Esophagus muscularis mucosa (tissue), 4 donors: ENCODE data around the gene ITGA7. TPM values are rescaled to one million over a fixed set of nuclear protein-coding genes. Genes with fewer than 3 reads are reported as not detected.
A peak's percentile ranks its signal among the peaks of the same experiment; 100 is the strongest.

Experiments used
- DNase-seq: peaks from one replicate; pipeline ENCODE4 v3.0.0-alpha.2; 2017; ENCODE audit errors: extremely low spot score
- H3K27ac ChIP-seq, 4 donors: fragments of 200-600 bp; sonication (generic); replicated peaks in 1 of 4; 1 replicate in 3 of 4; 2 replicates in 1 of 4; pipeline ENCODE4 v1.5.1; 2016 to 2019; ENCODE audit warnings: mild to moderate bottlenecking in 1 of 4
- H3K27me3 ChIP-seq, 4 donors: fragments of 200-600 bp; sonication (generic); one replicate each; pipeline versions ENCODE4 v1.5.1 to v1.6.0; 2016 to 2019
- H3K36me3 ChIP-seq, 4 donors: fragments of 200-600 bp; sonication (generic); one replicate each; pipeline ENCODE4 v1.5.1; 2016 to 2019
- H3K4me1 ChIP-seq, 4 donors: fragments of 200-600 bp; sonication (generic); one replicate each; pipeline ENCODE4 v1.5.1; 2016 to 2019
- H3K4me3 ChIP-seq, 4 donors: fragments of 200-600 bp; sonication (generic); 1 replicate in 2 of 4; 2 replicates in 2 of 4; pipeline ENCODE4 v1.5.1; 2016 to 2019; ENCODE audit warnings: mild to moderate bottlenecking in 4 of 4, moderate library complexity in 1 of 4
- H3K9me3 ChIP-seq, 4 donors: fragments of 200-600 bp; sonication (generic); 1 replicate in 3 of 4; 2 replicates in 1 of 4; pipeline ENCODE4 v1.5.1; 2016 to 2019
- EP300 ChIP-seq: sonication (generic); formaldehyde crosslinking; IDR thresholded peaks from one replicate; pipeline ENCODE4 v1.6.1; 2017; ENCODE audit warnings: antibody characterized with exemption
- POLR2A ChIP-seq: fragments of 450-650 bp; IDR thresholded peaks from one replicate; pipeline ENCODE4 v1.6.1; 2017; ENCODE audit warnings: antibody characterized with exemption, moderate library complexity, mild to moderate bottlenecking, low read depth
- POLR2AphosphoS5 ChIP-seq, 2 donors: sonication (generic); formaldehyde crosslinking; IDR thresholded peaks; one replicate each; pipeline ENCODE4 v1.6.1; 2017; ENCODE audit warnings: antibody characterized with exemption in 2 of 2
- WGBS: methylation state at CpG from one replicate; pipeline ENCODE4 v1.1.5; 2018; 5-methylcytosine and 5-hydroxymethylcytosine counted together
- intact Hi-C: fragments of 100-400 bp; cut with DNase I; formaldehyde crosslinking; loops from one replicate; pipeline ENCODE4 v1.15.1; 2023
- total RNA-seq, 4 donors: library from RNA; depleted of rRNA; stranded (reverse); fragments of >200 nt; gene quantifications; one replicate each; pipeline versions ENCODE4 v1.1.0 to v1.2.1, GENCODE V29; 2016
- TF ChIP-seq, protein P1 (sequence below), 3 experiments: fragments of 200-600 bp in 2 of 3; fragments of 450-650 bp in 1 of 3; sonication (generic) in 2 of 3; IDR thresholded peaks; one replicate each; pipeline ENCODE4 v1.5.1; 2017 to 2019; ENCODE audit warnings: antibody characterized with exemption in 3 of 3, mild to moderate bottlenecking in 2 of 3, moderate library complexity in 1 of 3

Gene ITGA7
- total RNA-seq, 4 donors from 2014 or later = 155 to 245 (median 218) TPM

GRCh38 chr12:55664826-55665225 lies 42.9 kb downstream of the ITGA7 start:
- no peak for DNase-seq
- Histone ChIP-seq H3K4me1 (peaks cover 0 to 4% (median 2%) of the 10 kb centered on the region in 4 donors), H3K27ac (no peak overlapping the region), H3K4me3 (no peak overlapping the region), H3K9me3 (no peaks in the 10 kb centered on the region), H3K36me3 (no peaks in the 10 kb centered on the region), H3K27me3 (no peaks in the 10 kb centered on the region)
- intact Hi-C loops = no loop called here
- WGBS = 84% methylated on average over 10 of the region's 10 CpGs
- TF ChIP-seq, protein P1, sequence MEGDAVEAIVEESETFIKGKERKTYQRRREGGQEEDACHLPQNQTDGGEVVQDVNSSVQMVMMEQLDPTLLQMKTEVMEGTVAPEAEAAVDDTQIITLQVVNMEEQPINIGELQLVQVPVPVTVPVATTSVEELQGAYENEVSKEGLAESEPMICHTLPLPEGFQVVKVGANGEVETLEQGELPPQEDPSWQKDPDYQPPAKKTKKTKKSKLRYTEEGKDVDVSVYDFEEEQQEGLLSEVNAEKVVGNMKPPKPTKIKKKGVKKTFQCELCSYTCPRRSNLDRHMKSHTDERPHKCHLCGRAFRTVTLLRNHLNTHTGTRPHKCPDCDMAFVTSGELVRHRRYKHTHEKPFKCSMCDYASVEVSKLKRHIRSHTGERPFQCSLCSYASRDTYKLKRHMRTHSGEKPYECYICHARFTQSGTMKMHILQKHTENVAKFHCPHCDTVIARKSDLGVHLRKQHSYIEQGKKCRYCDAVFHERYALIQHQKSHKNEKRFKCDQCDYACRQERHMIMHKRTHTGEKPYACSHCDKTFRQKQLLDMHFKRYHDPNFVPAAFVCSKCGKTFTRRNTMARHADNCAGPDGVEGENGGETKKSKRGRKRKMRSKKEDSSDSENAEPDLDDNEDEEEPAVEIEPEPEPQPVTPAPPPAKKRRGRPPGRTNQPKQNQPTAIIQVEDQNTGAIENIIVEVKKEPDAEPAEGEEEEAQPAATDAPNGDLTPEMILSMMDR (IDR thresholded peaks at IDR 0.05) = no peak
- no peak for TF ChIP-seq POLR2AphosphoS5 (IDR thresholded peaks at IDR 0.05)
- no peak for TF ChIP-seq POLR2A
- TF ChIP-seq EP300 = no peak

DNA sequence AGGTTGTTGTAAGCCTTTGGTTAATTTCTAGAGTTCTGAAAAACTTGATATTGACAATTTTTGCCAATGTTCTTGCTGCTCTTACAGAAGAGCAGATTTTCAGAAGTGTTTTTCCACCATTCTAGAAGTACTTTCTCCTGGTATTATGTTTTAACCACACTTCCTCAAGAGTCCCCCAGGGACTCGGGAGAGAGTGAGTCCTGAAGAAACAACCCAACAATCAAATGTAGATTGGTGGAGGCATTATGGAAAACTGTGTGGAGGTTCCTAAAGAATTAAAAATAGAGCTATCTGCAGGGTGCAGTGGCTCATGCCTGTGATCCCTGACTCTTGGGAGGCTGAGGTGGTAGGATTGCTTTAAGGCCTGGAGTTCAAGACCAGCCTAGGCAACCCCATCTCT lies 44.3 kb downstream of the ITGA7 start:
- no peaks in the 10 kb centered on the region for H3K9me3 ChIP-seq
- H3K4me1 ChIP-seq = peaks cover 7 to 17% (median 13%) of the 10 kb centered on the region in 4 donors
- H3K4me3 ChIP-seq = no peak overlapping the region
- no peaks in the 10 kb centered on the region for H3K36me3 ChIP-seq
- WGBS = 63% methylated on average over 1 of the region's 1 CpG
- DNase-seq = no peak
- no peaks in the 10 kb centered on the region for H3K27me3 ChIP-seq
- H3K27ac ChIP-seq = no peak overlapping the region
- intact Hi-C loops = no loop called here
- TF ChIP-seq POLR2A (no peak), POLR2AphosphoS5 (IDR thresholded peaks at IDR 0.05) (no peak), EP300 (no peak)
- TF ChIP-seq, protein P1 (IDR thresholded peaks at IDR 0.05) = no peak

GRCh38 chr12:55659486-55660385 lies 48.0 kb downstream of the ITGA7 start:
- peaks cover 14 to 27% (median 19%) of the 10 kb centered on the region in 4 donors for H3K4me1 ChIP-seq
- H3K27ac ChIP-seq = peak overlapping the region; percentile 62 to 81 (median 75)
- TF ChIP-seq POLR2A = no peak
- peak; percentile 86 for TF ChIP-seq EP300
- peak; percentile 77 to 85 for TF ChIP-seq POLR2AphosphoS5 (IDR thresholded peaks at IDR 0.05)
- TF ChIP-seq, protein P1 (IDR thresholded peaks at IDR 0.05) = peak; percentile 13 to 41 (median 23)
- no peaks in the 10 kb centered on the region for H3K9me3 ChIP-seq
- no peaks in the 10 kb centered on the region for H3K36me3 ChIP-seq
- no peak overlapping the region for H3K4me3 ChIP-seq
- intact Hi-C loops = no loop called here
- H3K27me3 ChIP-seq = no peaks in the 10 kb centered on the region
- 51% methylated on average over 7 of the region's 9 CpGs for WGBS
- DNase-seq = no peak

- H3K4me3 ChIP-seq = no peak overlapping the region
- no peak for DNase-seq
- intact Hi-C loops = no loop called here
- peak overlapping the region; percentile 62 to 81 (median 75) for H3K27ac ChIP-seq
- 77% methylated on average over 3 of the region's 3 CpGs for WGBS
- H3K9me3 ChIP-seq = no peaks in the 10 kb centered on the region
- H3K27me3 ChIP-seq = no peaks in the 10 kb centered on the region
- H3K36me3 ChIP-seq = no peaks in the 10 kb centered on the region
- TF ChIP-seq POLR2A = no peak
- TF ChIP-seq, protein P1 (IDR thresholded peaks at IDR 0.05) = no peak
- no peak for TF ChIP-seq EP300
- no peak for TF ChIP-seq POLR2AphosphoS5 (IDR thresholded peaks at IDR 0.05)
- H3K4me1 ChIP-seq = peaks cover 14 to 27% (median 19%) of the 10 kb centered on the region in 4 donors
Measured at GRCh38 chr12:55658635-55659391, 48.9 kb downstream of the ITGA7 start.
